HG02870 (cell line): ENCODE data around the gene DEFB115.
"Not testable (repeated sequence)": the region's sequence is repeated elsewhere in the genome, so short reads cannot be mapped to it uniquely, and the experiment has no call there.

Source experiments
- ATAC-seq: cut with Tn5 transposase; IDR thresholded peaks from one replicate; pipeline ENCODE4 v1.9.1; 2021; ENCODE audit warnings: mild to moderate bottlenecking, moderate library complexity; ENCODE audit not compliant: unreplicated experiment

Gene DEFB115

GRCh38 chr20:31257364-31257763, at the start of gene DEFB115:
Gene DEFB115, plus strand, starts transcription at chr20:31257664. Its CDS starts 0 bp downstream, at chr20:31257664.
- no peak for ATAC-seq

DNA sequence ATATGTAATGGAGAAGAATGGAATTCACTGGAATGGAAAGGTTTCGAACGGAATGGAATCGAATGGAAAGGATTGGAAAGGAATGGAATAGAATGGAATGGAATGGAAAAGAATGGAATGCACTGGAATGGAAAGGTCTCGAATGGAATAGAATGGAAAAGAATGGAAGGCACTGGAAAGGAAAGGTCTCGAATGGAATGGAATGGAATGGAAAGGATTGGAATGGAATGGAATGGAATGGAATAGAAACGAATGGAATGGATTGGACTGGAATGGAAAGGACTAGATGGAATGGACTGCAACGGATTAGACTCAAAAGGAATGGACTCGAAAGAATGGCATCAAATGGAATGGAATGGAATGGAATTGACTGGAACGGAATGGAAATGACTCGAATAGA, 20.5 kb upstream of the DEFB115 start:
- no peak for ATAC-seq

DNA sequence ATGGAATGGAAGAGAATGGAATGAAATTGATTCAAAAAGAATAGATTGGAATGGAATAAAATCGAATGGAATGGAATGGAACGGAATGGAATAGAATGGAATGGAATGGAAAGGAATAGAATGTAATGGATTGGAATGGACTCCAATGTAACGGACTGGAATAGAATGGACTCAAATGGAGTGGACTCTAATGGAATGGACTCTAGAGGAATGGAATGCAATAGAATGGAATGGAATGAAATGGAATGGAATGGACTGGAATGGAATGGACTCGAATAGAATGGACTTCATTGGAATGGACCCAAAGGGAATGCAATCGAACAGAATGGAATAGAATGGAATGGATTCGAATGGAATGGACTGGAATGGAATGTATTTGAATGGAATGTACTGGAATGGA, 19.7 kb upstream of the DEFB115 start:
- no peak for ATAC-seq

DNA sequence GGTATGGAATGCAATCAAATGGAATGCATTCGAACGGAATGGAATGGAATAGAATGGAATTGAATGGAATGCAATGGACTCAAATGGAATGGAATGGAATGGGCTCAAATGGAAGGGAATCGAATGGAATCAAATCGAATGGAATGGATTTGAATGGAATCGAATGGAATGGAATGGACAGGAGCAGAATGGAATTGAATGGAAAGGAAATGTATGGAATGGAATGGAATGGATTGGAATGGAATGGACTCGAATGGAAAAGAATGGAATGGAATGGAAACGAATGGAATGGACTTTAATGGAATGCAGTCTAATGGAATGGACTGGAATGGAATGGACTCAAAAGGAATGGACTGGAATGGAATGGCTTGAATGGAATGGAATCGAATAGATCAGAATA, 18.3 kb upstream of the DEFB115 start:
- no peak for ATAC-seq

DNA sequence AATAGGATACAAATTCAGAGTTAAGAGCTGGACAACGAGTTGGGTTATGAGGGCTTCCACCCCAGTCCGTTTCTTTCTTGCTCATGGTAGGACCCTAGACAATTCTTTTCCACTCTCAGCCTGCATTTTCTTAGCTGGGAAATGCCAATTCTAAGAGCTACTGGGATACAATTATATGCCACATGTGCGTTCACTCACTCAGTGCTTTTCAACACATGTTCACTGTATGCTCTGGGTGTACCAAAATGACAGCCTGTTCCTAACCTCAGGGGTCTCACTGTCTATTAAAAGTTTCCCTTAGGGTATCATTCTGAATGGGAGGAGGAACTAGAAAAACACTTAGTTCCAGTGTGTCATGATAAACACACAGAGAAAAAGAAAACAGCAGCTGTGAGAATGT, 505 bp upstream of the DEFB115 start:
- ATAC-seq: no peak

- ATAC-seq: no peak
Observed at GRCh38 chr20:31260326-31260932, 3.0 kb downstream of the DEFB115 start.

- ATAC-seq: no peak
Observed at GRCh38 chr20:31274441-31274840, 17.0 kb downstream of the DEFB115 start.

DNA sequence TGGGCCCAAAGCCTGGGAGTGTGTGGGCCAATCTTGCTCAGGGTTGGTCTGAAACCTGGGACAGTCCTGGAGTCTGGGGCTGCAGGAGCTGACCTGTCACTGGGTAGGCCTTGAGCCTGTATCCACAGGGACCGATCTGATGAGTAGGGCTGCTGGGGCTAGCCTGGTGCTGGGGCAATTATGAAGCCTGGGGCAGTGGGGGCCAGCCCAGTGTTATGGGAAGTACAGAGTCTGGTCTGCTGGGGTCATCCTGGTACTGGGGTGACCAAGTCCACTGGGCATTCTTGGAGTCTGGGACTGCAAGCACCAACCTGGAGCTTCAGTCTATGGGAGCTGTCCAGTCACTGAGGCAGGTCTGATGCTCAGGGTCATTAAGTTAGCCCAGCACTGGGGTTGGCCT, 20.7 kb downstream of the DEFB115 start:
- no peak for ATAC-seq

DNA sequence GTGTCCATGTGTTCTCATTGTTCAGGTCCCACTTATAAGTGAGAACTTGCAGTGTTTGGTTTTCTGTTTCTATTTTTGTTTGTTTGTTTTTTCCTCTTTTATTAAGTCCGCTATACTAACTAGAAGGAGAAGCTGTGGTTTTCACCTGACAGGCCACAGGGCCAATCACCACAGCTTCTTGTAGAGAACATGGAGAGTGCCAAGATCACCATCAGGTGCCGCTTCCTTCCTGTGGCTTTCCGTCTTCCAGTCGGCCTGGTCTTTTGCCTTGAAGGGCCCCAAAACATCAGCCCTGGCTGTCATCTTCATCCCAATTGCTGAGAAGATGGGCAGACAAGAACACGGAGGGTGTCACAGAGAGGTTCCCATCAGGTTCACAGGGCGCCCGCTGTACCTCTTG, 27.5 kb downstream of the DEFB115 start:
- ATAC-seq: not testable (repeated sequence)

DNA sequence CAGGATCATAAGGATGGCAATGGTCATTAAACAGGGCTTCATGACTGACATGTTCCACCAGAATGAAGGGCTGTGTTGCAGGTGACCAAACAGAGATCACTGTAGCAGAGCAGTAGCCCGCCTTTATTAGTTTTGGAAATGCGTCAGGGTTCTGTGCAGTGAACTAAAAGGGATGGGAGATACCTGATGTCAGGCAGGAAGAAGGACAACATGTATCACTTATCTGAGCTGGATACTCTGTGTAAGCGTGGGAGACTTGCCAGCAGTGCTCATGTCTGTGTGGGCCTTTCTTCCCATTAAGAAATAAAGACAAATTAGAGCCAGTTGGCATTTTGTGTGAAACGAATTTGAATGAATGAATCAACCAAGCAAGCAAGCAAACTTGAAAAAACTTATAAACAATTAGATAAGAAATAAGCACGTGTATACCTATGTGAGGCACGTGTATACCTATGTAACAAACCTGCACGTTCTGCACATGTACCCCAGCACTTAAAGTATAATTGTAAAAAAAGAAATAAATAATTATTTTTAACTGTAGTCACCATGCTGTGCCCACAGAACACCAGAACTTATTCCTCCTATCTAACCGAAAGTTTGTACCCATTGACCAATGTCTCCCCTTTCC, 51.2 kb downstream of the DEFB115 start, which contains the start of gene DEFB116:
Gene DEFB116, minus strand, starts transcription at position 51 of the 628 bp plus-strand sequence. Its CDS starts 0 bp downstream, at position 51.
- ATAC-seq: no peak
